Limb (tissue), 2 donors: ENCODE measurements around the gene PTGR1.
A peak's percentile ranks its signal among the peaks of the same experiment; 100 is the strongest.
"Not testable (repeated sequence)": the region's sequence is repeated elsewhere in the genome, so short reads cannot be mapped to it uniquely, and the experiment has no call there.

Experiments
- DNase-seq, 2 donors: peaks; one replicate each; pipeline ENCODE4 v3.0.0-alpha.2; 2016; ENCODE audit errors: extremely low spot score in 2 of 2

Gene PTGR1

GRCh38 chr9:111613436-111614040 is 14.1 kb upstream of the PTGR1 start:
- DNase-seq, result no peak

- DNase-seq, result no peak
These were observed 11.4 kb upstream of the PTGR1 start for GRCh38 chr9:111610845-111611244.

- DNase-seq, result no peak
These were observed 10.7 kb upstream of the PTGR1 start for GRCh38 chr9:111610149-111610548.

GRCh38 chr9:111605041-111605559 is 5.7 kb upstream of the PTGR1 start:
- DNase-seq, result no peak

- DNase-seq, result no peak
These were observed 4.7 kb upstream of the PTGR1 start for GRCh38 chr9:111604054-111604615.

GRCh38 chr9:111603041-111603440 is 3.6 kb upstream of the PTGR1 start:
- no peak for DNase-seq

- no peak for DNase-seq
These were observed 2.0 kb upstream of the PTGR1 start for GRCh38 chr9:111601237-111602018.

- no peak for DNase-seq
These were observed 502 bp upstream of the PTGR1 start for GRCh38 chr9:111599955-111600343.

- peak in 1 of 2 donors; percentile 6 for DNase-seq
These were observed 735 bp downstream of the PTGR1 start for GRCh38 chr9:111598733-111599091.

GRCh38 chr9:111597852-111598732 is 1.4 kb downstream of the PTGR1 start:
- peak; percentile 55 to 73 for DNase-seq

- DNase-seq, result no peak
These were observed 10.6 kb downstream of the PTGR1 start for GRCh38 chr9:111588846-111589245.

- DNase-seq, result no peak
These were observed 13.1 kb downstream of the PTGR1 start for GRCh38 chr9:111586378-111586777.

- no peak for DNase-seq
These were observed 16.6 kb downstream of the PTGR1 start for GRCh38 chr9:111582888-111583287.

- peak; percentile 45 to 79 for DNase-seq
These were observed 26.4 kb downstream of the PTGR1 start for GRCh38 chr9:111572950-111573604.

- not testable (repeated sequence) for DNase-seq
These were observed 31.3 kb downstream of the PTGR1 start for GRCh38 chr9:111568127-111568526.

GRCh38 chr9:111566234-111566633 is 33.2 kb downstream of the PTGR1 start:
- no peak for DNase-seq

GRCh38 chr9:111561165-111561719 is 38.2 kb downstream of the PTGR1 start:
- DNase-seq, result no peak

GRCh38 chr9:111559000-111559610 is 40.3 kb downstream of the PTGR1 start:
- no peak for DNase-seq

GRCh38 chr9:111555425-111555824 is 44.0 kb downstream of the PTGR1 start:
- DNase-seq, result not testable (repeated sequence)

GRCh38 chr9:111548623-111549022 is 50.8 kb downstream of the PTGR1 start:
- no peak for DNase-seq
